Measurements from ENCODE around the gene RNASEH2C. TPM values are rescaled to one million over a fixed set of nuclear protein-coding genes. Genes with fewer than 3 reads are reported as not detected.
"Not testable (repeated sequence)": the region's sequence is repeated elsewhere in the genome, so short reads cannot be mapped to it uniquely, and the experiment has no call there.

RNASEH2C gene
- total RNA-seq, 1 donor from 2014 or later, result 44.4 TPM

GRCh38 chr11:65696802-65697552 is 23.6 kb downstream of the RNASEH2C start:
- ATAC-seq, result no peak
- TF ChIP-seq CTCF (IDR thresholded peaks at IDR 0.05), result no peak

GRCh38 chr11:65695459-65696241 is 24.9 kb downstream of the RNASEH2C start:
- Histone ChIP-seq H3K36me3 (no peaks in the 10 kb centered on the region), H3K4me3 (no peak overlapping the region), H3K4me1 (peaks cover 11% of the 10 kb centered on the region), H3K27me3 (ENCODE audit: low read depth) (no peaks in the 10 kb centered on the region), H3K27ac (no peak overlapping the region), H3K9me3 (no peaks in the 10 kb centered on the region)
- TF ChIP-seq CTCF (IDR thresholded peaks at IDR 0.05), result no peak
- DNase-seq, result no peak
- intact Hi-C loops (cut with DNase I), result no loop called here
- peak; percentile 40 to 48 for ATAC-seq

More at GRCh38 chr11:65696802-65697552, 23.6 kb downstream of the RNASEH2C start:
- Histone ChIP-seq H3K4me3 (no peak overlapping the region), H3K27me3 (ENCODE audit: low read depth) (no peaks in the 10 kb centered on the region), H3K9me3 (no peaks in the 10 kb centered on the region), H3K4me1 (peaks cover 11% of the 10 kb centered on the region), H3K27ac (no peak overlapping the region), H3K36me3 (no peaks in the 10 kb centered on the region)
- intact Hi-C loops (cut with DNase I), result no loop called here
- no peak for DNase-seq

- no peak for DNase-seq
- Histone ChIP-seq H3K27me3 (ENCODE audit: low read depth) (no peaks in the 10 kb centered on the region), H3K9me3 (no peaks in the 10 kb centered on the region), H3K4me1 (peaks cover 11% of the 10 kb centered on the region), H3K27ac (no peak overlapping the region), H3K36me3 (no peaks in the 10 kb centered on the region), H3K4me3 (no peak overlapping the region)
- intact Hi-C loops (cut with DNase I), result no loop called here
- TF ChIP-seq CTCF (IDR thresholded peaks at IDR 0.05), result no peak
- no peak for ATAC-seq
Measured at GRCh38 chr11:65692367-65692766, 28.2 kb downstream of the RNASEH2C start.

GRCh38 chr11:65691847-65692246 is 28.8 kb downstream of the RNASEH2C start:
- peaks cover 11% of the 10 kb centered on the region for H3K4me1 ChIP-seq
- intact Hi-C loops (cut with DNase I); H3K9me3 ChIP-seq; H3K36me3 ChIP-seq; H3K27me3 ChIP-seq (ENCODE audit: low read depth); DNase-seq; H3K27ac ChIP-seq; H3K4me3 ChIP-seq; ATAC-seq: not testable (repeated sequence)

- TF ChIP-seq CTCF (IDR thresholded peaks at IDR 0.05), result no peak
- H3K9me3 ChIP-seq, result no peaks in the 10 kb centered on the region
- H3K27ac ChIP-seq, result no peak overlapping the region
- H3K36me3 ChIP-seq, result no peaks in the 10 kb centered on the region
- no peaks in the 10 kb centered on the region for H3K4me1 ChIP-seq
- no peak overlapping the region for H3K4me3 ChIP-seq
- ATAC-seq (no peak), DNase-seq (no peak)
- H3K27me3 ChIP-seq (ENCODE audit: low read depth), result no peaks in the 10 kb centered on the region
- intact Hi-C loops (cut with DNase I), result no loop called here
Measured at GRCh38 chr11:65685981-65686380, 34.6 kb downstream of the RNASEH2C start.

GRCh38 chr11:65683480-65683879 is 37.1 kb downstream of the RNASEH2C start:
- H3K27me3 ChIP-seq (ENCODE audit: low read depth); H3K4me3 ChIP-seq; DNase-seq; H3K36me3 ChIP-seq; ATAC-seq; H3K9me3 ChIP-seq; H3K27ac ChIP-seq; intact Hi-C loops (cut with DNase I); H3K4me1 ChIP-seq: not testable (repeated sequence)

Data from lower lobe of right lung (tissue), 2 donors.